ENCODE data around the gene CFAP65.

DNA sequence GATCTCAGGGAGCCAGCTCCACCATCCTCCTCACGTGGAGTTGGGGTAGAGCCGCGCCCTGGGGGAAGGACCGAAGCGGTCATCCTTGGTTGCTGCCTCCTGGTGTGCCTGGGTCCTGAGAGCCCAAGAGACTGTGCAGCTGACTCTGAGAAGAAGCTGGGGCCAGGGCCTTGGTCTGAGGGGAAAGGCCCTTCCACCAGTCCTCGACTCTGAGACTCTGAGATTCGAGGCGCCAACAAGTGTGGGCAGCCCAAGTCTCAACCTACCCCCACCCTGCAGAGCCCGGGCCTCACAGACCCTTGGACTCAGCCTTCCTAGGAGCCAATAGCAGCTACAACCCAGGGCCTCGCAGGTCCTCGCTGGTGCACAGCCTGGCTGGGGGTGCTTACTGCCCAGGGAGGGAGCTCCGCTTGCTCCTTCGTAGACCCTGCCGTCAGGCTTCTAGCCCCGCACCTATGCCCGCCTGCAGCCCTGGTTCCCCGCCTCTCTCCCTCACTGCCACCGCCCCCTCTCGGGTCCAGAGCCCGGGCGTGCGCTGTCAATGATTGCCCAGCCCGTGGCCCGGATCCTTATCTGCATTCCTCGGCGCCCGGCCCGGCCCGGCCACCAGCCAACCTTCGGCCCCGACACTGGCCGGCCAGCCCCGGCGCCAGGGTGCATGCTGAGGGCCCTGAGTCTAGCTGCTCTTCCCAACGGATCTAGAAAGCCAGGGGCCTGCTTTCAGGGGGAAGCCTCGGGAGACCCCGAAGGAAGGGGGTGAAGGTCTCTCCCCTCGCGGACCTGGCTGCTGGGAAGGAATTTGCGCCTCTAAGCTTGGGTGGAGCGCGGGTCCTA, 17.4 kb upstream of the CFAP65 start:
- TF ChIP-seq FOXM1 (IDR thresholded peaks at IDR 0.05; ENCODE audit: borderline replicate concordance): no peak
- TF ChIP-seq SUZ12 (IDR thresholded peaks at IDR 0.05): no peak
